DND-41 (cell line): Measurements from ENCODE around the gene UROC1.

Experiments used
- ATAC-seq: fragments of 200-7000 bp; cut with Tn5 transposase; 3 replicates; pipeline ENCODE4 v1.9.1; 2021; ENCODE audit warnings: low read depth; ENCODE audit not compliant: insufficient read depth
- DNase-seq: peaks from one replicate; pipeline ENCODE4 v3.0.0-alpha.2; 2020
- H2AFZ ChIP-seq: 2 replicates; pipeline ENCODE4 v1.6.0; 2012; ENCODE audit warnings: low read depth, low read length
- H3K27ac ChIP-seq: 2 replicates; pipeline ENCODE4 v1.5.1; 2012; ENCODE audit warnings: low read length, inconsistent platforms
- H3K27me3 ChIP-seq: fragments of 200-600 bp; sonication (generic); 2 replicates; pipeline ENCODE4 v1.6.0; 2012; ENCODE audit warnings: low read length, mild to moderate bottlenecking, inconsistent platforms; ENCODE audit not compliant: insufficient read depth, poor library complexity
- H3K36me3 ChIP-seq: 2 replicates; pipeline ENCODE4 v1.5.1; 2012; ENCODE audit warnings: low read length, inconsistent platforms; ENCODE audit not compliant: insufficient read depth
- H3K4me1 ChIP-seq: 2 replicates; pipeline ENCODE4 v1.5.1; 2012; ENCODE audit warnings: mild to moderate bottlenecking, low read length; ENCODE audit not compliant: insufficient read depth
- H3K4me2 ChIP-seq: 2 replicates; pipeline ENCODE4 v1.6.0; 2012; ENCODE audit warnings: mild to moderate bottlenecking, moderate library complexity, low read length, inconsistent platforms; ENCODE audit not compliant: insufficient read depth
- H3K4me3 ChIP-seq, 2 experiments: fragments of 200-600 bp in 1 of 2; shearing (Covaris generic) in 1 of 2; 2 replicates each; pipeline ENCODE4 v1.5.1; 2012 to 2016; ENCODE audit warnings: inconsistent platforms in 2 of 2, low read length in 2 of 2, mild to moderate bottlenecking in 2 of 2, low read depth in 1 of 2, moderate library complexity in 1 of 2
- H3K79me2 ChIP-seq: 2 replicates; pipeline ENCODE4 v1.6.0; 2012; ENCODE audit warnings: low read length, inconsistent platforms; ENCODE audit not compliant: insufficient read depth
- H3K9ac ChIP-seq: 2 replicates; pipeline ENCODE4 v1.6.0; 2012; ENCODE audit warnings: low read depth, mild to moderate bottlenecking, inconsistent platforms, low read length, moderate library complexity
- H3K9me3 ChIP-seq: 2 replicates; pipeline ENCODE4 v1.5.1; 2012; ENCODE audit warnings: low read length, moderate library complexity, mild to moderate bottlenecking, inconsistent platforms; ENCODE audit not compliant: insufficient read depth, severe bottlenecking
- H4K20me1 ChIP-seq: 2 replicates; pipeline ENCODE4 v1.6.0; 2012; ENCODE audit warnings: low read length; ENCODE audit not compliant: insufficient read depth
- EZH2 ChIP-seq: IDR thresholded peaks from 3 replicates; pipeline ENCODE4 v1.6.1; 2012; ENCODE audit warnings: borderline replicate concordance, low read depth, mild to moderate bottlenecking, moderate library complexity, low read length, inconsistent platforms; ENCODE audit not compliant: severe bottlenecking
- TF ChIP-seq, protein P1 (sequence below): IDR thresholded peaks from 2 replicates; pipeline ENCODE4 v1.5.1; 2012; ENCODE audit warnings: borderline replicate concordance, low read length, moderate library complexity, mild to moderate bottlenecking; ENCODE audit not compliant: poor library complexity, severe bottlenecking; ENCODE audit errors: extremely low read depth

UROC1 gene

DNA sequence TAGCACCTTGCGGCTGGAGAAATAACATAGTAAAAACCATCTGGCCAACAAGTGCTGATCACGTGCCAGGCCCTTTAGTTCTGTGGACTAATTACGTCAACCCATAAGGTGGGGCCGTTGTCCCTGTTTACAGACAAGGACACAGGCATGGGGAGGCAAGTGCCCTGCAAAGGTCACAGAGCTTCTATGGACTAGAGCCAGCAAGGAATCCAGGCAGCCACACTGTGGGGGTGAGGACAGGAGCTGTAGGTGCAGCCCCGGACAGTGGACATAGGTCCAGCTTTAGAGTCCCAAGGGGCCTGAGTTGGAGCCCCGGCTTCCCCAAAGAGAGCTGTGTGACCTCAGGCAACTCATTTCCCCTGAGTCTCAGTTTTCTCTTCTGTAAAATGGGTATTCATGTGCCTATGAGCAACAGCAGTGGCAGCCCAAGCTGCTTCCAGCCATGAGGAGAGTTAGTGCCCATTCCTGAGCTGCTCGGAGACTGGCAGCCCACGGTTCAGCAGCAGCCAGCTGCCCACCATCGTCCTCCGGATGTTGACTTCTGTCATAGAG is 20.2 kb upstream of the UROC1 start:
- no peak overlapping the region for H3K9ac ChIP-seq
- no peak for DNase-seq
- no peak for ATAC-seq
- H3K9me3 ChIP-seq: no peaks in the 10 kb centered on the region
- no peak overlapping the region for H3K4me2 ChIP-seq
- no peak overlapping the region for H2AFZ ChIP-seq
- no peaks in the 10 kb centered on the region for H3K36me3 ChIP-seq
- peaks cover 24% of the 10 kb centered on the region for H3K4me1 ChIP-seq
- H3K79me2 ChIP-seq: no peaks in the 10 kb centered on the region
- no peak overlapping the region for H3K4me3 ChIP-seq
- H3K27me3 ChIP-seq: peaks cover 3% of the 10 kb centered on the region
- no peak overlapping the region for H3K27ac ChIP-seq
- TF ChIP-seq EZH2: no peak
- TF ChIP-seq, protein P1, sequence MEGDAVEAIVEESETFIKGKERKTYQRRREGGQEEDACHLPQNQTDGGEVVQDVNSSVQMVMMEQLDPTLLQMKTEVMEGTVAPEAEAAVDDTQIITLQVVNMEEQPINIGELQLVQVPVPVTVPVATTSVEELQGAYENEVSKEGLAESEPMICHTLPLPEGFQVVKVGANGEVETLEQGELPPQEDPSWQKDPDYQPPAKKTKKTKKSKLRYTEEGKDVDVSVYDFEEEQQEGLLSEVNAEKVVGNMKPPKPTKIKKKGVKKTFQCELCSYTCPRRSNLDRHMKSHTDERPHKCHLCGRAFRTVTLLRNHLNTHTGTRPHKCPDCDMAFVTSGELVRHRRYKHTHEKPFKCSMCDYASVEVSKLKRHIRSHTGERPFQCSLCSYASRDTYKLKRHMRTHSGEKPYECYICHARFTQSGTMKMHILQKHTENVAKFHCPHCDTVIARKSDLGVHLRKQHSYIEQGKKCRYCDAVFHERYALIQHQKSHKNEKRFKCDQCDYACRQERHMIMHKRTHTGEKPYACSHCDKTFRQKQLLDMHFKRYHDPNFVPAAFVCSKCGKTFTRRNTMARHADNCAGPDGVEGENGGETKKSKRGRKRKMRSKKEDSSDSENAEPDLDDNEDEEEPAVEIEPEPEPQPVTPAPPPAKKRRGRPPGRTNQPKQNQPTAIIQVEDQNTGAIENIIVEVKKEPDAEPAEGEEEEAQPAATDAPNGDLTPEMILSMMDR: no peak
- no peaks in the 10 kb centered on the region; the same call in 1 of the 2 replicates for H4K20me1 ChIP-seq

DNA sequence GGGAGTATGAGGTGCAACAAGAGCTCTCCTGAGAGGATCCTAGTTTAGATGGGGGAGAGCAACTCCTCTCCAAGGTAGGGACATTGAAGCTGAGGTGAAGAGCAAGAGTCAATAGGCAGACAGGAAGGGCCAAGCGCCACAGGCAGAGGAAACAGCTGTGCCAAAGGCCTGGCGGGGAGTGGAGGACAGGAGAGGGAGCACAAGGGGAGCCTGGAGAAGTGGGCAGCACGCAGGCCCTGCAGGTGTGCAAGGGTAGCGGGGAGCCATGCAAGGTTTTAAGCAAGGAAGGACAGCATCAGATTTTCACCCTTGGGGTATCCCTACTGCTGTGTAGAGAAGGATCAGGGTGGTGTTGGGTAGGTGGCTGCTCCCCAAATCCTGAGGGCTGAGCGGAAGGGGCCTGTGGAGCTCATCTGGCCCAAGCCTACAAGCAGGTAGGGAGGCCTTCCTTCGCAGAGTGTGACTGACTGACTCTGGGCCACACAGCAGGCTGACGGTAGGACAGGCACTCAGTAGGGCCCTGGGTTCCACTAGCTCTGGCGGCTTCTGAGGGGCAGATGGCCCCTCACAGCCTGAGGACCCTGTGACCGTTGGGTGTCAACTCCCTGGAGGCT is 19.6 kb upstream of the UROC1 start:
- no peaks in the 10 kb centered on the region for H3K36me3 ChIP-seq
- H3K4me3 ChIP-seq: no peak overlapping the region
- no peak for DNase-seq
- H3K79me2 ChIP-seq: no peaks in the 10 kb centered on the region
- no peak overlapping the region for H3K27ac ChIP-seq
- ATAC-seq: no peak
- H3K9me3 ChIP-seq: no peaks in the 10 kb centered on the region
- TF ChIP-seq, protein P1: no peak
- TF ChIP-seq EZH2: no peak
- H4K20me1 ChIP-seq: no peaks in the 10 kb centered on the region; the same call in 1 of the 2 replicates
- H3K9ac ChIP-seq: no peak overlapping the region
- no peak overlapping the region for H3K4me2 ChIP-seq
- peaks cover 24% of the 10 kb centered on the region for H3K4me1 ChIP-seq
- H3K27me3 ChIP-seq: peaks cover 3% of the 10 kb centered on the region
- no peak overlapping the region for H2AFZ ChIP-seq

DNA sequence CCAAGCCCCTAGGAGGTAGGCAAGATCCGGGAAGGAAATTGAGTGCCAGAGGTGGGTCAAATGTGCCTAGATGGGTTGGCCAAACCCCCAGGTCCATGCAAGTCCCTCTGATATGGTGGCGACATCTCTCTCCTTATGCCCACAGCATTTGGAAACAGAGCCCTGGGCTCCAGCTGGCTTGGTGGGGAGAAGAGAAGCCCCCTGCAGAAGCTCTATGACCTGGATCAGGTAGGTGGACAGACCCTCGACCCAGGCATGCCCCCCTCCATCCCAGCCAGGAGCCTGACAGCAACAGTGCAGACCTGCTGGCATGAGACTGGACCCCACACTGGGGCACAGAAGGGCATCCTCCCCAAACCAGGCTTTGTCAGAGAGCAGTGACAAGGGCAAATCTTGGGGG is 18.6 kb upstream of the UROC1 start:
- no peak overlapping the region for H3K4me2 ChIP-seq
- no peak for TF ChIP-seq EZH2
- TF ChIP-seq, protein P1: no peak
- ATAC-seq: no peak
- H3K9me3 ChIP-seq: no peaks in the 10 kb centered on the region
- peaks cover 14% of the 10 kb centered on the region for H3K4me1 ChIP-seq
- no peaks in the 10 kb centered on the region; the same call in 1 of the 2 replicates for H4K20me1 ChIP-seq
- H3K27ac ChIP-seq: no peak overlapping the region
- no peaks in the 10 kb centered on the region for H3K79me2 ChIP-seq
- H3K9ac ChIP-seq: no peak overlapping the region
- H2AFZ ChIP-seq: no peak overlapping the region
- no peaks in the 10 kb centered on the region for H3K36me3 ChIP-seq
- H3K27me3 ChIP-seq: peaks cover 3% of the 10 kb centered on the region
- no peak overlapping the region for H3K4me3 ChIP-seq
- no peak for DNase-seq
